Measurements from ENCODE around the gene CLMN.

DNA sequence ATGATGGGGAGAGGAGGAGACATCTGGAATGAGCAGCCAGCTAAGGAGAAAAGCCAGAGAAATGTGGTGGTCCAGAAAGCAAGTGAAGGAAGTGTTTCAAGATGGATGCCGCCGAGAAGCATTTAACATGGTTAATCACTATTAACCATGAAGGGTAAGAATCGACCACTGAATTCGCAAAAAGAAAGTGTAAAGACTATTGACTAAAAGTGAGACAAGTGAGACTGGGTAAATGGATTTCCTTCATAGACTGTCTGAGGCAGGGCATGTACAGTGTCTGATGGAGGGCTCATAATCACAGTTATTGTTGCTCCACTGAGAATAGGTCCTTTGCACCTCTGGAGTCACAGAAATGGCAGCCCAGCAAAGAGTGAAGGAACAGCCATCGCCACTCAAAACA lies 25.3 kb upstream of the CLMN start:
- no peak for TF ChIP-seq POLR2AphosphoS5 (IDR thresholded peaks at IDR 0.05; ENCODE audit: borderline replicate concordance, low read depth, low read length)
- TF ChIP-seq EZH2 (IDR thresholded peaks at IDR 0.05), result no peak
- no peak for TF ChIP-seq FOXP2 (optimal IDR thresholded peaks at IDR 0.05; ENCODE audit: control extremely low read depth, extremely low read length, insufficient read depth)
